ENCODE measurements around the gene OSBPL8.

- TF ChIP-seq EZH2 (IDR thresholded peaks at IDR 0.05; ENCODE audit: insufficient read depth, poor library complexity, severe bottlenecking): no peak
- no peak for TF ChIP-seq EZH2phosphoT487 (IDR thresholded peaks at IDR 0.05; ENCODE audit: insufficient read depth, low read depth)
These were observed 11.7 kb upstream of the OSBPL8 start for GRCh38 chr12:76571256-76571655.
